Upper lobe of right lung (tissue), 1 donor: Measurements from ENCODE around the gene FUT2. TPM values are rescaled to one million over a fixed set of nuclear protein-coding genes. Genes with fewer than 3 reads are reported as not detected.
"Not testable (repeated sequence)": the region's sequence is repeated elsewhere in the genome, so short reads cannot be mapped to it uniquely, and the experiment has no call there.

Source experiments
- ATAC-seq: fragments of 200-7000 bp; cut with Tn5 transposase; one replicate; pipeline ENCODE4 v1.9.1; 2020; ENCODE audit warnings: mild to moderate bottlenecking, moderate library complexity
- DNase-seq: peaks from one replicate; pipeline ENCODE4 v3.0.0-alpha.2; 2020
- H3K27ac ChIP-seq: fragments of 200-600 bp; one replicate; pipeline ENCODE4 v1.8.0; 2022
- H3K27me3 ChIP-seq: fragments of 200-600 bp; one replicate; pipeline ENCODE4 v1.8.0; 2022; ENCODE audit warnings: mild to moderate bottlenecking
- H3K36me3 ChIP-seq: fragments of 200-600 bp; one replicate; pipeline ENCODE4 v1.8.0; 2022
- H3K4me1 ChIP-seq: fragments of 200-600 bp; one replicate; pipeline ENCODE4 v1.8.0; 2022
- H3K4me3 ChIP-seq: fragments of 200-600 bp; one replicate; pipeline ENCODE4 v1.8.0; 2022; ENCODE audit warnings: mild to moderate bottlenecking
- H3K9me3 ChIP-seq: fragments of 200-600 bp; one replicate; pipeline ENCODE4 v1.8.0; 2022
- CTCF ChIP-seq: fragments of 200-600 bp; IDR thresholded peaks from one replicate; pipeline ENCODE4 v1.8.0; 2022; ENCODE audit warnings: antibody characterized with exemption
- intact Hi-C: fragments of 100-400 bp; cut with DNase I; formaldehyde crosslinking; loops from one replicate; pipeline ENCODE4 v1.11.0; 2022
- total RNA-seq: library from RNA; stranded (reverse); fragmentation: NEBNext Ultra II Directional; extraction: Animal tissue kit (Norgen Biotek cat#: 25700); gene quantifications from one replicate; pipeline ENCODE4 v1.2.1, GENCODE V29; 2021
- donor health status: DM: no; HTN: yes; CAD: no; lungs with severe emphysema.

Gene FUT2
- total RNA-seq, 1 donor from 2014 or later, result 0.81 TPM

GRCh38 chr19:48685583-48685982 is 10.2 kb upstream of the FUT2 start:
- no peaks in the 10 kb centered on the region for H3K9me3 ChIP-seq
- intact Hi-C loops, result no loop called here
- H3K27me3 ChIP-seq, result no peaks in the 10 kb centered on the region
- DNase-seq (no peak), ATAC-seq (no peak)
- TF ChIP-seq CTCF, result no peak
- H3K27ac ChIP-seq, result no peak overlapping the region
- H3K4me3 ChIP-seq, result no peak overlapping the region
- no peaks in the 10 kb centered on the region for H3K36me3 ChIP-seq
- peaks cover 3% of the 10 kb centered on the region for H3K4me1 ChIP-seq

- Histone ChIP-seq H3K36me3 (no peaks in the 10 kb centered on the region), H3K4me3 (no peak overlapping the region), H3K27ac (no peak overlapping the region), H3K27me3 (no peaks in the 10 kb centered on the region), H3K9me3 (no peaks in the 10 kb centered on the region), H3K4me1 (peaks cover 3% of the 10 kb centered on the region)
- TF ChIP-seq CTCF, result no peak
- ATAC-seq (no peak), DNase-seq (no peak)
- intact Hi-C loops, result no loop called here
Observed at GRCh38 chr19:48686088-48686487, 9.7 kb upstream of the FUT2 start.

GRCh38 chr19:48686637-48687036 is 9.1 kb upstream of the FUT2 start:
- H3K4me3 ChIP-seq, H3K36me3 ChIP-seq, H3K27me3 ChIP-seq, DNase-seq, H3K4me1 ChIP-seq, H3K9me3 ChIP-seq, ATAC-seq, intact Hi-C loops, H3K27ac ChIP-seq: not testable (repeated sequence)

- no peak for TF ChIP-seq CTCF
- Histone ChIP-seq H3K4me1 (peaks cover 3% of the 10 kb centered on the region), H3K36me3 (no peaks in the 10 kb centered on the region), H3K9me3 (no peaks in the 10 kb centered on the region), H3K4me3 (no peak overlapping the region), H3K27ac (no peak overlapping the region), H3K27me3 (no peaks in the 10 kb centered on the region)
- intact Hi-C loops, result no loop called here
- ATAC-seq, result no peak
- DNase-seq, result no peak
Observed at GRCh38 chr19:48687776-48688175, 8.0 kb upstream of the FUT2 start.

- H3K9me3 ChIP-seq, result no peaks in the 10 kb centered on the region
- no peak overlapping the region for H3K27ac ChIP-seq
- H3K4me3 ChIP-seq, result no peak overlapping the region
- TF ChIP-seq CTCF, result no peak
- H3K36me3 ChIP-seq, result no peaks in the 10 kb centered on the region
- ATAC-seq, result no peak
- DNase-seq, result no peak
- H3K27me3 ChIP-seq, result no peaks in the 10 kb centered on the region
- intact Hi-C loops, result no loop called here
- peaks cover 2% of the 10 kb centered on the region for H3K4me1 ChIP-seq
Observed at GRCh38 chr19:48689449-48689848, 6.3 kb upstream of the FUT2 start.

- H3K4me3 ChIP-seq, ATAC-seq, H3K36me3 ChIP-seq, H3K27me3 ChIP-seq, intact Hi-C loops, H3K27ac ChIP-seq, H3K9me3 ChIP-seq, DNase-seq: not testable (repeated sequence)
- H3K4me1 ChIP-seq, result peaks cover 11% of the 10 kb centered on the region
Observed at GRCh38 chr19:48693629-48694028, 2.1 kb upstream of the FUT2 start.

- peak; percentile 42 for ATAC-seq
- Histone ChIP-seq H3K9me3 (no peaks in the 10 kb centered on the region), H3K4me1 (peaks cover 11% of the 10 kb centered on the region), H3K36me3 (no peaks in the 10 kb centered on the region), H3K27ac (peak overlapping the region; percentile 24), H3K4me3 (peak overlapping the region; percentile 35), H3K27me3 (no peaks in the 10 kb centered on the region)
- no peak for DNase-seq
- intact Hi-C loops, result no loop called here
- TF ChIP-seq CTCF, result no peak
Observed at GRCh38 chr19:48696353-48697010, 711 bp downstream of the FUT2 start.
